Cardiac fibroblast (primary cell): ENCODE results near the gene TMEM165.

Experiments used
- DNase-seq, 2 donors: peaks; one replicate each; pipeline versions ENCODE4 v3.0.0 to v3.0.0-alpha.2; 2010; ENCODE audit warnings: low read depth in 2 of 2
- H3K4me3 ChIP-seq, 2 donors: replicated peaks in 1 of 2; 1 replicate in 1 of 2; 2 replicates in 1 of 2; pipeline ENCODE4 v1.5.1; 2011; ENCODE audit warnings: low read depth in 2 of 2, low read length in 2 of 2, mild to moderate bottlenecking in 2 of 2, moderate library complexity in 1 of 2
- CTCF ChIP-seq: IDR thresholded peaks from one replicate; pipeline ENCODE4 v1.5.1; 2011; ENCODE audit warnings: low read depth, mild to moderate bottlenecking, low read length, inconsistent platforms

TMEM165 gene

GRCh38 chr4:55398966-55399365 is 3.2 kb downstream of the TMEM165 start:
- DNase-seq: peak in 1 of 2 donors; percentile 29
- peak overlapping the region; percentile 77 to 88 for H3K4me3 ChIP-seq
- no peak for TF ChIP-seq CTCF

- no peak for DNase-seq
- no peak for TF ChIP-seq CTCF
- H3K4me3 ChIP-seq: peak overlapping the region in 1 of 2 donors; percentile 88
These were observed 3.8 kb downstream of the TMEM165 start for GRCh38 chr4:55399581-55399980.

GRCh38 chr4:55405073-55405472 is 9.3 kb downstream of the TMEM165 start:
- no peak for TF ChIP-seq CTCF

GRCh38 chr4:55406545-55406944 is 10.8 kb downstream of the TMEM165 start:
- no peak overlapping the region for H3K4me3 ChIP-seq
- no peak for TF ChIP-seq CTCF
- no peak for DNase-seq

More at GRCh38 chr4:55405073-55405472, 9.3 kb downstream of the TMEM165 start:
- no peak for DNase-seq
- no peak overlapping the region for H3K4me3 ChIP-seq

- H3K4me3 ChIP-seq: no peak overlapping the region
- no peak for TF ChIP-seq CTCF
- no peak for DNase-seq
These were observed 11.4 kb downstream of the TMEM165 start for GRCh38 chr4:55407119-55407518.

- no peak overlapping the region for H3K4me3 ChIP-seq
- no peak for DNase-seq
- TF ChIP-seq CTCF: no peak
These were observed 12.0 kb downstream of the TMEM165 start for GRCh38 chr4:55407764-55408163.

- peak; percentile 48 for TF ChIP-seq CTCF
- peak overlapping the region in 1 of 2 donors; percentile 16 for H3K4me3 ChIP-seq
- peak; percentile 62 to 92 for DNase-seq
These were observed 13.9 kb downstream of the TMEM165 start for GRCh38 chr4:55409468-55410171.
